Right cardiac atrium (tissue), 5 donors: ENCODE measurements around the gene TAB2. TPM values are rescaled to one million over a fixed set of nuclear protein-coding genes. Genes with fewer than 3 reads are reported as not detected.

Experiments
- ATAC-seq, 2 donors: fragments of 200-7000 bp; cut with Tn5 transposase; one replicate each; pipeline versions ENCODE4 v1.8.0 to v1.9.1; 2020; ENCODE audit warnings: moderate library complexity in 2 of 2, mild to moderate bottlenecking in 1 of 2
- DNase-seq, 3 donors: peaks; one replicate each; pipeline ENCODE4 v3.0.0-alpha.2; 2020
- H3K27ac ChIP-seq: one replicate; pipeline ENCODE4 v1.5.1; 2013; ENCODE audit warnings: mild to moderate bottlenecking, low read length, control low read depth, moderate library complexity
- H3K27me3 ChIP-seq: one replicate; pipeline ENCODE4 v1.6.1; 2013; ENCODE audit not compliant: control insufficient read depth, insufficient read depth
- H3K4me1 ChIP-seq: one replicate; pipeline ENCODE4 v1.6.1; 2013; ENCODE audit warnings: low read length; ENCODE audit not compliant: control insufficient read depth, insufficient read depth
- H3K4me3 ChIP-seq: one replicate; pipeline ENCODE4 v1.5.1; 2013; ENCODE audit warnings: low read length, control low read depth
- H3K9me3 ChIP-seq: one replicate; pipeline ENCODE4 v1.6.1; 2013; ENCODE audit warnings: low read length; ENCODE audit not compliant: control insufficient read depth
- WGBS: extraction: QIAGEN DNeasy Blood & Tissue Kit; methylation state at CpG from one replicate; pipeline ENCODE4 v1.1.7; 2013; 5-methylcytosine and 5-hydroxymethylcytosine counted together
- intact Hi-C, 4 donors: fragments of 100-400 bp; cut with DNase I; formaldehyde crosslinking; loops; one replicate each; pipeline versions ENCODE4 v1.11.0 to v1.14.0; 2022 to 2023
- polyA plus RNA-seq: library from polyadenylated mRNA; stranded (reverse); fragments of 200-250 nt; gene quantifications from one replicate; pipeline ENCODE4 v1.2.3, GENCODE V29; 2013
- total RNA-seq, 4 donors: library from RNA; stranded (reverse); fragmentation: NEBNext Ultra II Directional; extraction: Animal tissue kit (Norgen Biotek cat#: 25700); gene quantifications; one replicate each; pipeline ENCODE4 v1.2.1, GENCODE V29; 2021
- donor health status: healthy with polysubstance abuse.
- donor health status: DM: no; HTN: yes; CAD: no.
- donor health status: DM: no; HTN: no; CAD: no.
- donor health status: DM: no; HTN: yes; CAD: no; lungs with severe emphysema.
- donor health status: DM: yes; HTN: yes; CAD: no.

The TAB2 gene
- total and polyA plus RNA-seq, 5 donors: 27.8 to 73.9 (median 65.6) TPM

- H3K4me3 ChIP-seq: no peak overlapping the region
- DNase-seq (no peak), ATAC-seq (no peak)
- intact Hi-C loops: no loop called here
- no peaks in the 10 kb centered on the region for H3K27me3 ChIP-seq
- H3K9me3 ChIP-seq: no peaks in the 10 kb centered on the region
- no peak overlapping the region for H3K27ac ChIP-seq
- peaks cover under 1% of the 10 kb centered on the region for H3K4me1 ChIP-seq
Observed at GRCh38 chr6:149393002-149393679, 75.6 kb downstream of the TAB2 start.

GRCh38 chr6:149395185-149395584 is 77.7 kb downstream of the TAB2 start:
- Histone ChIP-seq H3K9me3 (no peaks in the 10 kb centered on the region), H3K4me1 (no peaks in the 10 kb centered on the region), H3K4me3 (no peak overlapping the region), H3K27ac (no peak overlapping the region), H3K27me3 (no peaks in the 10 kb centered on the region)
- DNase-seq (no peak), ATAC-seq (no peak)
- intact Hi-C loops: no loop called here

- Histone ChIP-seq H3K27ac (no peak overlapping the region), H3K27me3 (no peaks in the 10 kb centered on the region), H3K4me3 (no peak overlapping the region), H3K9me3 (no peaks in the 10 kb centered on the region), H3K4me1 (no peaks in the 10 kb centered on the region)
- intact Hi-C loops: no loop called here
- no peak for DNase-seq
- no peak for ATAC-seq
- WGBS: 98% methylated on average over 6 of the region's 6 CpGs
Observed at GRCh38 chr6:149397384-149397783, 79.9 kb downstream of the TAB2 start.

- no peaks in the 10 kb centered on the region for H3K4me1 ChIP-seq
- 98% methylated on average over 11 of the region's 11 CpGs for WGBS
- no peak within 1 kb of the TSS for H3K4me3 ChIP-seq
- ATAC-seq: no peak
- H3K27me3 ChIP-seq: no peaks in the 10 kb centered on the region
- no peaks in the 10 kb centered on the region for H3K9me3 ChIP-seq
- intact Hi-C loops: no loop called here
- H3K27ac ChIP-seq: no peak within 1 kb of the TSS
- DNase-seq: no peak
Observed at GRCh38 chr6:149400050-149400449, 82.5 kb downstream of the TAB2 start, which contains the start of gene SUMO4. Gene SUMO4 (plus strand): TSS chr6:149400262. CDS start chr6:149400392, 130 bp downstream.

GRCh38 chr6:149403534-149403933 is 86.0 kb downstream of the TAB2 start:
- intact Hi-C loops: no loop called here

GRCh38 chr6:149405823-149406765 is 88.6 kb downstream of the TAB2 start:
- Histone ChIP-seq H3K9me3 (no peaks in the 10 kb centered on the region), H3K4me1 (no peaks in the 10 kb centered on the region), H3K27ac (no peak overlapping the region), H3K4me3 (no peak overlapping the region), H3K27me3 (no peaks in the 10 kb centered on the region)
- DNase-seq (no peak), ATAC-seq (no peak)
- 78% methylated on average over 5 of the region's 5 CpGs for WGBS
- intact Hi-C loops: no loop called here

More at GRCh38 chr6:149403534-149403933, 86.0 kb downstream of the TAB2 start:
- Histone ChIP-seq H3K27ac (no peak overlapping the region), H3K4me1 (no peaks in the 10 kb centered on the region), H3K27me3 (no peaks in the 10 kb centered on the region), H3K4me3 (no peak overlapping the region), H3K9me3 (no peaks in the 10 kb centered on the region)
- no peak for DNase-seq
- ATAC-seq: no peak
- 99% methylated on average over 3 of the region's 3 CpGs for WGBS

DNA sequence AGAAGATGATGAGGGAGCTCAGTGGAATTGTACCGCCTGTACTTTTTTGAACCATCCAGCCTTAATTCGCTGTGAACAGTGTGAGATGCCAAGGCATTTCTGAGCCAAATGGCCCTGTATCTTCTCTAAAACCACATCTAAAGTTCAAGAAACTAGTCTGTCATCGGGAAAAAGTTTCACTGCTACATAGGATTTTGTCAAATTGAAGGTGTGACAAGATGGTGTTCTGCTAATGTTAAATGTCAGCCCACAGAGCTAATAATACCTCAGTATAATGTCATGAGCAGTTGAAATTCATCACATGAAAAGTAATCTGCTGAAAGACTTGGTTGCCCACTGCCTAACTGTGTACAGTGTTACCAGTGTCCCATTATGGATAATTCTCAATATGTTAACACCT is 92.1 kb downstream of the TAB2 start:
- Histone ChIP-seq H3K27me3 (no peaks in the 10 kb centered on the region), H3K27ac (peak overlapping the region; percentile 45), H3K9me3 (no peaks in the 10 kb centered on the region), H3K4me1 (no peaks in the 10 kb centered on the region), H3K4me3 (no peak overlapping the region)
- intact Hi-C loops: loop anchor here in 1 of 4 donors (10.0 kb wide), 1 partner anchor 85 kb away; no protein-coding TSS in a partner anchor
- WGBS: 79% methylated on average over 3 of the region's 3 CpGs
- peak in 1 of 2 donors; percentile 66 for ATAC-seq
- DNase-seq: no peak

- Histone ChIP-seq H3K4me3 (no peak overlapping the region), H3K27ac (no peak overlapping the region), H3K27me3 (no peaks in the 10 kb centered on the region), H3K9me3 (no peaks in the 10 kb centered on the region), H3K4me1 (no peaks in the 10 kb centered on the region)
- ATAC-seq (peak in 1 of 2 donors; percentile 43), DNase-seq (no peak)
- intact Hi-C loops: loop anchor here in 1 of 4 donors (10.0 kb wide), 1 partner anchor 86 kb away; no protein-coding TSS in a partner anchor
Observed at GRCh38 chr6:149410557-149410956, 93.0 kb downstream of the TAB2 start.

DNA sequence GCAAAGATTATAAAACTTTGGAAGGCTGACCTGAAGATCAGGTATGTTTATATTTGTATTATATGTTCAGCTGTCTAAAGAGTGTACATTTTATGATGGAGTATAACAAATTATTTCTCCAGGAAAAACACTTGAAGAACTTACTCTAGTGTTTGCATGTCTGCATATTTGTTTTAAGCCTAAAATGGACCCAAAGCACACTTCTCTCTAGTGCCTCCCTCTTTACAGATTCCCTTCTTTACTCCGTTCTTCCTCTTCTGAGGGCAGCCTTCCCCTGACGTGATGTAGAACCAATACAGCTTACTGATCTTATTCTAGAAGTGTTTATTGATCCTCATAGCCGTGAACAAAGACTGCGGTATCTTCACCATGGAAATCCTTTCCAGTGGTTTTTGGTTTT is 96.5 kb downstream of the TAB2 start:
- Histone ChIP-seq H3K27ac (no peak overlapping the region), H3K27me3 (no peaks in the 10 kb centered on the region), H3K4me1 (no peaks in the 10 kb centered on the region), H3K9me3 (no peaks in the 10 kb centered on the region), H3K4me3 (no peak overlapping the region)
- ATAC-seq (no peak), DNase-seq (no peak)
- WGBS: 66% methylated on average over 4 of the region's 4 CpGs
- intact Hi-C loops: loop anchor here in 1 of 4 donors (10.0 kb wide), 1 partner anchor 89 kb away; no protein-coding TSS in a partner anchor

DNA sequence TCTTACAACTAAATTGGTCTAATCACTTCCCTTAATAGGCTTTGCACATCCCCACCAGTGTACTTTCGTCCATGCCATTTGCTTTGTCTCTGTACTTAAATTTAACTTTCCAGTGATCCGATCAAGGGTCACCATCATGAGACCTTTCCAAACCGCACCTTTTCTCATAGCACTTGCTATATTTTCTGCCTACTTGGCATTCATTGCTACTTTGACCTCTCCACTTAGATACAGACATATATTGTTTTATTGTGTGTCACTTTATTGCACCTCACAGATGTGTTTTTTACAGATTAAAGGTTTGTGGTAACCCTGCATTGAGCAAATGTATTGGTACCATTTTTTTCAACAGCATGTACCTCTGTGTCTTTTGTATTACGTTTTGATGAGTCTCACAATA is 97.3 kb downstream of the TAB2 start:
- no peaks in the 10 kb centered on the region for H3K4me1 ChIP-seq
- ATAC-seq (no peak), DNase-seq (no peak)
- H3K9me3 ChIP-seq: no peaks in the 10 kb centered on the region
- WGBS: 95% methylated on average over 4 of the region's 4 CpGs
- H3K27ac ChIP-seq: no peak overlapping the region
- intact Hi-C loops: loop anchor here in 1 of 4 donors (10.0 kb wide), 1 partner anchor 90 kb away; no protein-coding TSS in a partner anchor
- no peak overlapping the region for H3K4me3 ChIP-seq
- H3K27me3 ChIP-seq: no peaks in the 10 kb centered on the region
